ENCODE data around the gene AFAP1L2.

DNA sequence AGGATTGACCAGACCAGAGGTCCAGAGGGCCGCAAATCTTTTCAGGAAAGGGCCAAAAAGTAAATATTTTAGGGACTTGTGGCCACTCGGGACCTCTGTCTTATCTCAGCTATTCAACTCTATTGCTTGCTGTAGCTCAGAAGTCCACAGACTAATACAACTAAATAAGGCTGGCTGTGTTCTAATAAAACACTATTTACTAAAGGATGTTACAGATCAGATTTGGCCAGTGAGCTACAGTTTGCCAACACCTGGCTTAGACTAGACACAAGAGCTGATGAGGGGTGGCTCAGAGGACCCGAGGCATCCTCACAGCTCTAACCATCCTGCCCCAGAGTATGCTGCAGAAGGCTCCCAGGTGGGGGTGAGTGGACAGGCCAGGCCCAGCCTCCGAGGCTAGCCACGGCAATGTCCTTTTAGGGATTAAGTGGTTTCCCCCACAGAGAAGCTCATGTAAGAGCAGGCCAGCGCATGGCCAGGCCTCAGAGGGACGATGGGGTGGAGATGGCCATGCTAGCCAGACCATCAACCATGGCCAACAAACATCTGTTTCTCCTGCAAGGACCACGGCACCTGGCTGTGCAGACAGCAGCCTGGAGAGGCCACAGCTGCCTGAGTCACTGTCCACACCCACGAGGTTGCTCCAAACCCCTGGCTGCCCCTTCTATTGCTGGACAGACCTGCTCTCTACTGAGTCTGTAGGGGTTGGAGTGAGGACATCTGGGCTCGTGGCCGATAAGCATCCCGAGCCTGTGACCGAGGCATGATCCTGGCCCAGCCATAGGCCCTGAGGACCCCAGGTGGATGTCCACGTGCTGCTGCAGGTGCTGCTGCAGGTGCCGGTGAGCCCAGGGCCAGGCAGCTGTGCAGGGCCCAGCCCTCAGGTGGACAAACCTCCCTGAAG is 76.5 kb downstream of the AFAP1L2 start:
- TF ChIP-seq, protein P1, sequence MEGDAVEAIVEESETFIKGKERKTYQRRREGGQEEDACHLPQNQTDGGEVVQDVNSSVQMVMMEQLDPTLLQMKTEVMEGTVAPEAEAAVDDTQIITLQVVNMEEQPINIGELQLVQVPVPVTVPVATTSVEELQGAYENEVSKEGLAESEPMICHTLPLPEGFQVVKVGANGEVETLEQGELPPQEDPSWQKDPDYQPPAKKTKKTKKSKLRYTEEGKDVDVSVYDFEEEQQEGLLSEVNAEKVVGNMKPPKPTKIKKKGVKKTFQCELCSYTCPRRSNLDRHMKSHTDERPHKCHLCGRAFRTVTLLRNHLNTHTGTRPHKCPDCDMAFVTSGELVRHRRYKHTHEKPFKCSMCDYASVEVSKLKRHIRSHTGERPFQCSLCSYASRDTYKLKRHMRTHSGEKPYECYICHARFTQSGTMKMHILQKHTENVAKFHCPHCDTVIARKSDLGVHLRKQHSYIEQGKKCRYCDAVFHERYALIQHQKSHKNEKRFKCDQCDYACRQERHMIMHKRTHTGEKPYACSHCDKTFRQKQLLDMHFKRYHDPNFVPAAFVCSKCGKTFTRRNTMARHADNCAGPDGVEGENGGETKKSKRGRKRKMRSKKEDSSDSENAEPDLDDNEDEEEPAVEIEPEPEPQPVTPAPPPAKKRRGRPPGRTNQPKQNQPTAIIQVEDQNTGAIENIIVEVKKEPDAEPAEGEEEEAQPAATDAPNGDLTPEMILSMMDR (IDR thresholded peaks at IDR 0.05): no peak
- TF ChIP-seq POLR2A (IDR thresholded peaks at IDR 0.05): no peak

All from body of pancreas (tissue), 4 donors.